ENCODE measurements around the gene MEIOB. TPM values are rescaled to one million over a fixed set of nuclear protein-coding genes. Genes with fewer than 3 reads are reported as not detected.
A peak's percentile ranks its signal among the peaks of the same experiment; 100 is the strongest.

The MEIOB gene
- total RNA-seq, 2 experiments from 2014 or later = not detected

- no peaks in the 10 kb centered on the region for H3K27me3 Mint-ChIP-seq (ENCODE audit: low read depth)
These were observed 86.8 kb downstream of the MEIOB start for GRCh38 chr16:1784977-1785845.

More at GRCh38 chr16:1784977-1785845, 86.8 kb downstream of the MEIOB start:
- CTCF ChIA-PET = no interaction called here
- H3K9me3 Mint-ChIP-seq (ENCODE audit: insufficient read depth) = no peaks in the 10 kb centered on the region
- no peak for DNase-seq
- H3K4me3 Mint-ChIP-seq = peak overlapping the region; percentile 50
- ATAC-seq = no peak
- no peak overlapping the region for H3K27ac Mint-ChIP-seq
- POLR2A ChIA-PET = interaction anchor here (0.6 to 4.5 kb wide), 3 partner anchors 13 to 709 kb away, joined by 3 to 39 read pairs (median 3); partner anchors contain the start of genes EME2, MRPS34 and NME3
- H3K36me3 Mint-ChIP-seq (ENCODE audit: low read depth) = peaks cover 15% of the 10 kb centered on the region
- H3K4me1 Mint-ChIP-seq (ENCODE audit: low read depth) = peaks cover 31% of the 10 kb centered on the region

Other genes starting within 250 kb of the MEIOB start
- gene JPT2, start 193.9 kb downstream of the MEIOB start, total RNA-seq = 10 to 100 TPM; 56.1 to 61.7 TPM
- gene MAPK8IP3, start 166.0 kb downstream of the MEIOB start, total RNA-seq = 10 to 100 TPM; 75.9 to 82.7 TPM
- 10 to 100 TPM; 41.3 to 41.4 TPM for gene NME3, start 100.6 kb downstream of the MEIOB start, total RNA-seq
- 10 to 100 TPM; 31.8 to 32.0 TPM for gene EME2, start 99.4 kb downstream of the MEIOB start, total RNA-seq
- 100 to 1,000 TPM; 126 to 135 TPM for gene MRPS34, start 99.0 kb downstream of the MEIOB start, total RNA-seq
- gene SPSB3, start 89.6 kb downstream of the MEIOB start, total RNA-seq = 10 to 100 TPM; 31.1 to 33.0 TPM
- gene NUBP2, start 89.2 kb downstream of the MEIOB start, total RNA-seq = 10 to 100 TPM; 58.5 to 61.8 TPM
- gene IGFALS, start 78.5 kb downstream of the MEIOB start, total RNA-seq = under 1 TPM in 1 of 2 experiments, not detected in 1; 0.13 TPM
- gene HAGH, start 45.3 kb downstream of the MEIOB start, total RNA-seq = 10 to 100 TPM; 48.0 to 50.4 TPM
- 10 to 100 TPM; 14.5 to 14.6 TPM for gene FAHD1, start 45.0 kb downstream of the MEIOB start, total RNA-seq
- gene HS3ST6, start 46.3 kb upstream of the MEIOB start, total RNA-seq = not detected
- 10 to 100 TPM; 13.2 to 13.9 TPM for gene MSRB1, start 71.0 kb upstream of the MEIOB start, total RNA-seq
- gene RPL3L, start 82.5 kb upstream of the MEIOB start, total RNA-seq = under 1 TPM in 1 of 2 experiments, not detected in 1; 0.53 TPM
- 100 to 1,000 TPM; 141 to 147 TPM for gene NDUFB10, start 87.4 kb upstream of the MEIOB start, total RNA-seq
- gene RPS2, start 92.7 kb upstream of the MEIOB start, total RNA-seq = 1,000 to 10,000 TPM; 2,821 to 2,910 TPM
- gene RNF151, start 94.7 kb upstream of the MEIOB start, total RNA-seq = not detected
- gene TBL3, start 99.9 kb upstream of the MEIOB start, total RNA-seq = 10 to 100 TPM; 37.6 to 37.9 TPM
- gene NOXO1, start 109.3 kb upstream of the MEIOB start, total RNA-seq = not detected
- gene GFER, start 112.0 kb upstream of the MEIOB start, total RNA-seq = 10 to 100 TPM; 27.2 to 30.5 TPM
- gene SYNGR3, start 117.8 kb upstream of the MEIOB start, total RNA-seq = 1 to 10 TPM; 2.6 to 3.4 TPM
- gene ZNF598, start 137.7 kb upstream of the MEIOB start, total RNA-seq = 10 to 100 TPM; 75.1 to 75.9 TPM
- under 1 TPM in 1 of 2 experiments, not detected in 1; 0.73 TPM for gene NPW, start 147.6 kb upstream of the MEIOB start, total RNA-seq
- gene NHERF2, start 154.7 kb upstream of the MEIOB start, total RNA-seq = 1 to 10 TPM; 1.4 to 2.8 TPM
- gene NTHL1, start 175.7 kb upstream of the MEIOB start, total RNA-seq = 10 to 100 TPM; 29.9 to 35.3 TPM
- gene TSC2, start 175.8 kb upstream of the MEIOB start, total RNA-seq = 10 to 100 TPM; 87.9 to 97.4 TPM